Measurements from ENCODE around the gene DAB2. TPM values are rescaled to one million over a fixed set of nuclear protein-coding genes. Genes with fewer than 3 reads are reported as not detected.

DAB2 gene
- total RNA-seq, 1 donor from 2014 or later: 14.6 TPM

DNA sequence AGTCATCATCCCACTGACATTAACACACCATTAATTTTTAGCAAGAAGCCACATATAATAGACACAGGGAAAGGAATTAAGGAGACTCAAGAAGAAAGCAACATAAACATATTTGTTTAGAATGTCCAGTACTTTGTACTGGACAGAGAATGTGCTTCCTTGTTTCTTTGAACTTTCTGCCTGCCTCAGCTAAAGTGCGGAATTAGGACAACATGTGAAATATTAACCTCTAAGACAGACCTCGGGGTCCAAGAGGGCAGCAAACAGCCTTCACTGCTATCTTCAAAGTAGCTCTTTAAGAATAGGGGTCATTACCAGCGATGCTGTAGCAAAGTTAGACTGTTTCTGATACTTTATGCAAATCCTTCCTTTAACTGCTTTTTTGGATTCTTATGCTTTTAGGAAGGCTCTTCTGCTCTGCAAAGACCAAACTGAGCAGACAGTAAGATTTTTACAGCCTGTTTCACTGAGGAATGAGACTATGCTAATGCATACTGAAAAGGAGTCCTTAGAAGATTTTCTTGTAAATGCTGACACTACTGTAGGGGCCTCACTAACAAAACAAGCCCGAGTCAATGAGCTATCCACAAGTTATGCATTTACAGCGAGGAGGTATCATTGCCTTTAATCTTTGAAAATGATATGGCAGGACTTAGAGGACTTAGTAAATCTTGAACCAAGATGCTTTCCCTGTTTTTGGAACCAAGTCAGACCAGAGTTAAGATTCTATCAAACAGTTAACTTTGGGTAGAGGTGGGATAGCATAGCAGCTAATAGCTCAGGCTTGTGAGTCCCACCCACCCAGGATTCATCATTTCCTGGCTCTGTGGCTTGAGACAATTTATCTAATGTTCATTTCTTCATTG lies 23.8 kb downstream of the DAB2 start:
- TF ChIP-seq, protein P1, sequence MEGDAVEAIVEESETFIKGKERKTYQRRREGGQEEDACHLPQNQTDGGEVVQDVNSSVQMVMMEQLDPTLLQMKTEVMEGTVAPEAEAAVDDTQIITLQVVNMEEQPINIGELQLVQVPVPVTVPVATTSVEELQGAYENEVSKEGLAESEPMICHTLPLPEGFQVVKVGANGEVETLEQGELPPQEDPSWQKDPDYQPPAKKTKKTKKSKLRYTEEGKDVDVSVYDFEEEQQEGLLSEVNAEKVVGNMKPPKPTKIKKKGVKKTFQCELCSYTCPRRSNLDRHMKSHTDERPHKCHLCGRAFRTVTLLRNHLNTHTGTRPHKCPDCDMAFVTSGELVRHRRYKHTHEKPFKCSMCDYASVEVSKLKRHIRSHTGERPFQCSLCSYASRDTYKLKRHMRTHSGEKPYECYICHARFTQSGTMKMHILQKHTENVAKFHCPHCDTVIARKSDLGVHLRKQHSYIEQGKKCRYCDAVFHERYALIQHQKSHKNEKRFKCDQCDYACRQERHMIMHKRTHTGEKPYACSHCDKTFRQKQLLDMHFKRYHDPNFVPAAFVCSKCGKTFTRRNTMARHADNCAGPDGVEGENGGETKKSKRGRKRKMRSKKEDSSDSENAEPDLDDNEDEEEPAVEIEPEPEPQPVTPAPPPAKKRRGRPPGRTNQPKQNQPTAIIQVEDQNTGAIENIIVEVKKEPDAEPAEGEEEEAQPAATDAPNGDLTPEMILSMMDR (IDR thresholded peaks at IDR 0.05; ENCODE audit: insufficient read depth, low read length, poor library complexity, severe bottlenecking): no peak
- Histone ChIP-seq H3K27me3 (ENCODE audit: control insufficient read depth, insufficient read depth, low read length) (no peaks in the 10 kb centered on the region), H3K36me3 (ENCODE audit: control insufficient read depth, insufficient read depth, low read length) (no peaks in the 10 kb centered on the region), H3K4me3 (ENCODE audit: low read depth, low read length) (no peak overlapping the region)
- DNase-seq (ENCODE audit: low read depth): no peak

DNA sequence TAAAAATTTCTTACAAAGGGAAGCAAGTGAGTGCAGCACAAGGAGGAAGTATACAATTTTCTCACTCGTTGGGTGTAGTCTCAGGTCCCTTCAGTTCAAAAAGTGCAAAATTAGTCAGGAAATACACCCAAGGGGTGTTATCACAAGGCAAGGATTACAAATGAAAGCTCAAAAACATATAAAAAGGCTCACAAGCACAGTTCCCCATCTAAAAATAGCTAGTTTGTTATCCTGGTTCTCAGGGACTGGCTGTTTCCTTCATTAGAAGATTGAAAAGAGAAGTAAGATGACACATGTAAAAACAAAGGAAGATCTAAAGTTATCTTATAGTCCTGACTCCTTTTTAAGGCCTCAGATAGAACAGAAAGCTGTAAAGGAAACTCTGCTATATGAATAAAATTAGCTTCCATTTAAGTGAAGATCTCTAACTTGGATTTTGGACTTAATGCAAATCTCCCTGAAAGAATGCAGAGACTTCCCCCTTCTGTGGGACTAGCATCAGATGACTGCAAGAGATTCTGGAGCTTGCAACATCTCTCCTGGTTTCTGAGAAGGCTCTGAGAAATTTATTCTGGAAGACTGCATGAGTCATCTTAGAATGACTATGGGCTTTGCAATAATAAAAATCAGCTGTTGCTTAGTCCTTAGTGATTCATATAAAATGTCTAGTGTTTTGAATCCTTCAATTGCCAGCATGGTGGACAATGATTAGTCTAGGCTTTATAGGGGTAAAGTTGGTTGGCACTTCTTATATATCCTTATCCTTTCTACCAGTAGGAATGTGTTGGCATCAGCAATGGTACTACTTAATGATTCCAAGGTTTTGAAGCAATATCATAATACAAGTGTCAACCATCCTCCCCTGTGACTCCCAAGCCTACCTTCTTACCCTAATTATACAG lies 25.4 kb downstream of the DAB2 start:
- no peaks in the 10 kb centered on the region for H3K36me3 ChIP-seq (ENCODE audit: control insufficient read depth, insufficient read depth, low read length)
- TF ChIP-seq, protein P1 (IDR thresholded peaks at IDR 0.05; ENCODE audit: insufficient read depth, low read length, poor library complexity, severe bottlenecking): no peak
- no peaks in the 10 kb centered on the region for H3K27me3 ChIP-seq (ENCODE audit: control insufficient read depth, insufficient read depth, low read length)
- no peak overlapping the region for H3K4me3 ChIP-seq (ENCODE audit: low read depth, low read length)
- peak; percentile 94 for DNase-seq (ENCODE audit: low read depth)

DNA sequence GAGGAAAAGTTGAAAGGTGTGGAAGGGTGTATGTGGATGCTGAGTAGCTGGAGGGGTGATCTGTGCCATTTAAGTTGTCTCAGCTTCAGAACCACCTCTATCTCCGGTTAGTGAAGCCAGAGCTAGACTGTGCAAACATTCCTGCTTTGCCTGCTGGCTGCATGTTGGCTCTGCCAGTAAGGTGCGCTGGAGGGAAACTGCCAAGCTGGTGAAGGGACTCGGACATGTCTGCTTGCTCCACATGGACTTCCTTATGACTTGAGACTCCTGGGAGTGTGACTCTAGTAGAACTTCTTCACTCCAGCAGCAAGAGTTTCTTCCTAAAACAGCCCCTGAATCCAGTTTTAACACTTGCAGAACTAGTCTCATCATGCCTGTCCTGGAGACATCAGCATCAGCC lies 27.9 kb downstream of the DAB2 start:
- DNase-seq (ENCODE audit: low read depth): no peak
- Histone ChIP-seq H3K4me3 (ENCODE audit: low read depth, low read length) (no peak overlapping the region), H3K36me3 (ENCODE audit: control insufficient read depth, insufficient read depth, low read length) (no peaks in the 10 kb centered on the region), H3K27me3 (ENCODE audit: control insufficient read depth, insufficient read depth, low read length) (no peaks in the 10 kb centered on the region)
- TF ChIP-seq, protein P1 (IDR thresholded peaks at IDR 0.05; ENCODE audit: insufficient read depth, low read length, poor library complexity, severe bottlenecking): no peak

DNA sequence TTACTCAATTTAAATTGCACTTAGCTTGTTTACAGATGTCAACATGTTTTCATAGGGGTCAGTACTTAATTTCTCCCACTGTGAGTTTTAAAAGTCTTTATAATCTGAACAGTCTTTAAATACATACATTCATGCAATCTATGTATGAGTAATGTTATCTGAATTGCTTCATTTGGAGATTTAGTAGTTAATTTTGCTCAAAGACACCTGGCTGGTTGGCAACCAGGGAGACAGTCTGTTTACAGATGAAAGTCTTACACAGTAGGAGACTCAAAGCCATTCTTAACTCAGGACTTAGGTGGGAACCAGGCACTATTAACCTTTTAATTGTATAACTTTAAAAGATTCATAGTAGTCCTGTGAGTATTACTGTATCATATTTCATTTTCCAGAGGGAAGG lies 29.3 kb downstream of the DAB2 start:
- TF ChIP-seq, protein P1 (IDR thresholded peaks at IDR 0.05; ENCODE audit: insufficient read depth, low read length, poor library complexity, severe bottlenecking): no peak
- no peak overlapping the region for H3K4me3 ChIP-seq (ENCODE audit: low read depth, low read length)
- no peaks in the 10 kb centered on the region for H3K36me3 ChIP-seq (ENCODE audit: control insufficient read depth, insufficient read depth, low read length)
- H3K27me3 ChIP-seq (ENCODE audit: control insufficient read depth, insufficient read depth, low read length): no peaks in the 10 kb centered on the region
- no peak for DNase-seq (ENCODE audit: low read depth)

DNA sequence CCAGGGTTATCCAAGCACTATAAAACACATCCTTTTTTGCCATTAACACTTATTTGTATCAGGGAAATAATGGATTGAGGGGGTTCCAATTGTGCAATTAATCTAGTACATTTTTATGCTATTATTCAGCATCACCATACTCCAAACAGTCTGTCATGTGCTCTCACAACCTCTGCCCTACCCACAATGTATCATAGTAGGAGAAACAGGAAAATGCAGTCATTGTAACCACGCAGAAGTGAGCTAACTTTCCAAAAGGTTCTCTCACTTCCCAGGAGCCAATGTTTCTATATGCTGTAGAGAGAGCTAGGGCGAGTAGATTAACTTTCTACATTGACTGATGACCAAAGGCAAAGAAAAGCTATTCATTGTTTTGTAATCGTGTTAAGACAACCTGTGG lies 29.8 kb downstream of the DAB2 start:
- H3K36me3 ChIP-seq (ENCODE audit: control insufficient read depth, insufficient read depth, low read length): no peaks in the 10 kb centered on the region
- TF ChIP-seq, protein P1 (IDR thresholded peaks at IDR 0.05; ENCODE audit: insufficient read depth, low read length, poor library complexity, severe bottlenecking): no peak
- H3K27me3 ChIP-seq (ENCODE audit: control insufficient read depth, insufficient read depth, low read length): no peaks in the 10 kb centered on the region
- no peak overlapping the region for H3K4me3 ChIP-seq (ENCODE audit: low read depth, low read length)
- no peak for DNase-seq (ENCODE audit: low read depth)

All from kidney epithelial cell (primary cell).